PC-9 (cell line): ENCODE measurements around the gene NARS2. TPM values are rescaled to one million over a fixed set of nuclear protein-coding genes. Genes with fewer than 3 reads are reported as not detected.

Experiments used
- BruUV-seq: library from RNA; stranded (reverse); fragments of 400-500 nt; replicated peaks from 2 replicates; lab custom pipeline; 2021; lab: Mats Ljungman, UMichigan
- CTCF ChIA-PET: fragments of 300-600 bp; sonication (Branson Sonifier 250); formaldehyde crosslinking; loops from one replicate; lab custom pipeline; 2022; ENCODE audit warnings: antibody characterized with exemption; lab: Charles Lee
- POLR2A ChIA-PET: fragments of 300-600 bp; sonication (Branson Sonifier 250); formaldehyde crosslinking; loops from one replicate; lab custom pipeline; 2022; ENCODE audit warnings: antibody characterized with exemption; ENCODE audit not compliant: unreplicated experiment; lab: Charles Lee
- DNase-seq, 2 experiments: peaks; one replicate each; pipeline versions ENCODE4 v3.0.0 to v3.0.0-alpha.2; 2015 to 2022; ENCODE audit warnings: mixed read lengths in 1 of 2
- H2AFZ ChIP-seq: fragments of 200-600 bp; sonication (generic); 2 replicates; pipeline ENCODE4 v1.8.1; 2017; ENCODE audit warnings: antibody characterized with exemption
- H3F3A ChIP-seq: fragments of 200-600 bp; sonication (generic); 2 replicates; pipeline ENCODE4 v1.8.1; 2017; ENCODE audit warnings: antibody characterized with exemption, mild to moderate bottlenecking, low read depth; ENCODE audit not compliant: insufficient read depth
- H3K27ac ChIP-seq: fragments of 200-600 bp; sonication (generic); 2 replicates; pipeline ENCODE4 v1.6.1; 2016; ENCODE audit warnings: mixed run types
- H3K27me3 ChIP-seq: fragments of 200-600 bp; sonication (generic); 2 replicates; pipeline ENCODE4 v1.6.1; 2016; ENCODE audit warnings: low read depth, mixed run types; ENCODE audit not compliant: insufficient read depth
- H3K36me3 ChIP-seq: fragments of 200-600 bp; sonication (generic); 2 replicates; pipeline ENCODE4 v1.6.1; 2016; ENCODE audit warnings: low read depth, mixed run types
- H3K4me1 ChIP-seq: fragments of 200-600 bp; sonication (generic); replicated peaks from 2 replicates; pipeline ENCODE4 v1.6.1; 2016; ENCODE audit warnings: mixed run types; ENCODE audit not compliant: insufficient read depth
- H3K4me2 ChIP-seq: fragments of 200-600 bp; sonication (generic); 2 replicates; pipeline ENCODE4 v1.6.1; 2017; ENCODE audit warnings: mixed run types
- H3K4me3 ChIP-seq: fragments of 200-600 bp; sonication (generic); 2 replicates; pipeline ENCODE4 v1.6.1; 2016; ENCODE audit warnings: mixed run types
- H3K79me2 ChIP-seq: fragments of 200-600 bp; sonication (generic); 2 replicates; pipeline ENCODE4 v1.6.1; 2017; ENCODE audit warnings: low read depth, mixed run types
- H3K9me2 ChIP-seq: fragments of 200-600 bp; sonication (generic); 2 replicates; pipeline ENCODE4 v1.8.1; 2017; ENCODE audit warnings: mild to moderate bottlenecking; ENCODE audit not compliant: insufficient read depth
- H3K9me3 ChIP-seq: fragments of 200-600 bp; sonication (generic); 2 replicates; pipeline ENCODE4 v1.8.1; 2016; ENCODE audit warnings: low read depth; ENCODE audit not compliant: insufficient read depth
- H4K20me1 ChIP-seq: fragments of 200-600 bp; sonication (generic); 2 replicates; pipeline ENCODE4 v1.8.1; 2017; ENCODE audit not compliant: insufficient read depth
- CTCF ChIP-seq: fragments of 200-600 bp; sonication (generic); conservative IDR thresholded peaks from 2 replicates; pipeline ENCODE4 v1.6.1; 2017; ENCODE audit warnings: mixed run types, antibody characterized with exemption, mild to moderate bottlenecking, moderate library complexity
- EZH2 ChIP-seq: fragments of 200-600 bp; sonication (generic); IDR thresholded peaks from 2 replicates; pipeline ENCODE4 v1.8.0; 2017; ENCODE audit warnings: antibody characterized with exemption, low read depth
- intact Hi-C: fragments of 100-400 bp; cut with micrococcal nuclease; formaldehyde crosslinking; loops from one replicate; pipeline ENCODE4 v1.10.0; 2022; ENCODE audit not compliant: unreplicated experiment
- total RNA-seq: library from RNA; stranded (reverse); gene quantifications from 2 replicates; pipeline ENCODE4 v1.2.3, GENCODE V29; 2021

NARS2 gene
- total RNA-seq, 1 experiment from 2014 or later, result 22.4 TPM

- H3K9me3 ChIP-seq, result no peaks in the 10 kb centered on the region
- no peaks in the 10 kb centered on the region for H3F3A ChIP-seq
- no peaks in the 10 kb centered on the region for H3K4me1 ChIP-seq
- CTCF ChIA-PET, result no interaction called here
- no peaks in the 10 kb centered on the region for H3K27me3 ChIP-seq
- H3K4me3 ChIP-seq, result no peak overlapping the region
- no peaks in the 10 kb centered on the region for H3K79me2 ChIP-seq
- peaks cover 9% of the 10 kb centered on the region for H4K20me1 ChIP-seq
- no peak overlapping the region for H2AFZ ChIP-seq
- no peak overlapping the region for H3K4me2 ChIP-seq
- DNase-seq, result no peak
- POLR2A ChIA-PET, result no interaction called here
- no TSS peak for BruUV-seq
- TF ChIP-seq CTCF, result no peak
- intact Hi-C loops, result no loop called here
- H3K36me3 ChIP-seq, result no peaks in the 10 kb centered on the region; the same call in 1 of the 2 replicates
- H3K9me2 ChIP-seq, result 0 out of 2 replicates have a peak, but pooled peaks cover 3% of the 10 kb centered on the region
- H3K27ac ChIP-seq, result no peak overlapping the region
Observed at GRCh38 chr11:78532991-78533390, 41.7 kb downstream of the NARS2 start.

GRCh38 chr11:78526497-78527146 is 48.0 kb downstream of the NARS2 start:
- H3F3A ChIP-seq, result no peaks in the 10 kb centered on the region
- no peaks in the 10 kb centered on the region for H3K27me3 ChIP-seq
- CTCF ChIA-PET, result no interaction called here
- no peaks in the 10 kb centered on the region; the same call in 1 of the 2 replicates for H3K9me3 ChIP-seq
- no peak overlapping the region for H2AFZ ChIP-seq
- TF ChIP-seq EZH2 (no peak), CTCF (no peak)
- no peaks in the 10 kb centered on the region for H3K79me2 ChIP-seq
- H3K4me2 ChIP-seq, result no peak overlapping the region
- no peak overlapping the region for H3K4me3 ChIP-seq
- POLR2A ChIA-PET, result no interaction called here
- H4K20me1 ChIP-seq, result peaks cover 6% of the 10 kb centered on the region
- H3K27ac ChIP-seq, result no peak overlapping the region
- 0 out of 2 replicates have a peak, but pooled peaks cover under 1% of the 10 kb centered on the region for H3K9me2 ChIP-seq
- no TSS peak for BruUV-seq
- intact Hi-C loops, result no loop called here
- DNase-seq, result no peak
- no peaks in the 10 kb centered on the region for H3K4me1 ChIP-seq
- H3K36me3 ChIP-seq, result no peaks in the 10 kb centered on the region

GRCh38 chr11:78525720-78526119 is 48.9 kb downstream of the NARS2 start:
- Histone ChIP-seq H3F3A (no peaks in the 10 kb centered on the region), H3K9me2 (no peaks in the 10 kb centered on the region), H3K36me3 (no peaks in the 10 kb centered on the region), H3K9me3 (no peaks in the 10 kb centered on the region; the same call in 1 of the 2 replicates), H2AFZ (no peak overlapping the region), H3K4me3 (no peak overlapping the region), H3K4me1 (no peaks in the 10 kb centered on the region), H3K79me2 (no peaks in the 10 kb centered on the region), H4K20me1 (no peaks in the 10 kb centered on the region), H3K27me3 (no peaks in the 10 kb centered on the region), H3K27ac (no peak overlapping the region), H3K4me2 (no peak overlapping the region)
- ChIA-PET CTCF (no interaction called here), POLR2A (interaction anchor here (0.6 kb wide), 1 partner anchor 39 kb away, joined by 5 read pairs; no protein-coding TSS in a partner anchor)
- intact Hi-C loops, result no loop called here
- no TSS peak for BruUV-seq
- no peak for TF ChIP-seq EZH2
- no peak for TF ChIP-seq CTCF
- no peak for DNase-seq
